Psoas muscle (tissue), 8 donors: ENCODE results near the gene SYNPO2. TPM values are rescaled to one million over a fixed set of nuclear protein-coding genes. Genes with fewer than 3 reads are reported as not detected.

ENCODE experiments used
- ATAC-seq, 4 donors: fragments of 200-7000 bp; cut with Tn5 transposase; one replicate each; pipeline ENCODE4 v1.9.1; 2020; ENCODE audit warnings: moderate library complexity in 3 of 4, mild to moderate bottlenecking in 2 of 4
- DNase-seq, 2 donors: peaks; one replicate each; pipeline ENCODE4 v3.0.0-alpha.2; 2020
- H3K27ac ChIP-seq: fragments of 200-600 bp; one replicate; pipeline ENCODE4 v1.8.0; 2022
- H3K27me3 ChIP-seq, 3 donors: fragments of 200-600 bp in 1 of 3; one replicate each; pipeline versions ENCODE4 v1.6.1 to v1.8.0; 2013 to 2022; ENCODE audit warnings: low read length in 2 of 3, mild to moderate bottlenecking in 2 of 3, moderate library complexity in 1 of 3; ENCODE audit not compliant: insufficient read depth in 3 of 3
- H3K36me3 ChIP-seq, 2 donors: fragments of 200-600 bp in 1 of 2; one replicate each; pipeline versions ENCODE4 v1.6.1 to v1.8.0; 2013 to 2022; ENCODE audit warnings: low read depth in 1 of 2, mild to moderate bottlenecking in 1 of 2, moderate library complexity in 1 of 2; ENCODE audit not compliant: insufficient read depth in 1 of 2
- H3K4me1 ChIP-seq: fragments of 200-600 bp; one replicate; pipeline ENCODE4 v1.8.0; 2022
- H3K4me3 ChIP-seq: fragments of 200-600 bp; one replicate; pipeline ENCODE4 v1.8.0; 2022; ENCODE audit warnings: mild to moderate bottlenecking
- H3K9me3 ChIP-seq: fragments of 200-600 bp; one replicate; pipeline ENCODE4 v1.8.0; 2022
- CTCF ChIP-seq: fragments of 200-600 bp; IDR thresholded peaks from one replicate; pipeline ENCODE4 v1.8.0; 2022; ENCODE audit warnings: antibody characterized with exemption
- WGBS, 3 donors: extraction: QIAGEN DNeasy Blood & Tissue Kit; methylation state at CpG; one replicate each; pipeline versions ENCODE4 v1.1.6 to v1.1.7; 2013; 5-methylcytosine and 5-hydroxymethylcytosine counted together
- intact Hi-C, 2 donors: fragments of 100-400 bp; cut with DNase I; formaldehyde crosslinking; loops; one replicate each; pipeline versions ENCODE4 v1.11.0 to v1.14.2; 2022
- polyA plus RNA-seq, 3 donors: library from polyadenylated mRNA; stranded (reverse); fragments of 200-250 nt; gene quantifications; one replicate each; pipeline ENCODE4 v1.2.3, GENCODE V29; 2013
- total RNA-seq, 4 donors: library from RNA; stranded (reverse); fragmentation: NEBNext Ultra II Directional in 2 of 4; extraction: Animal tissue kit (Norgen Biotek cat#: 25700) in 2 of 4; gene quantifications; one replicate each; pipeline versions ENCODE4 v1.2.1 to v1.2.4, GENCODE V29; 2021 to 2023
- donor health status: healthy with polysubstance abuse.
- donor health status: DM: no; HTN: no; CAD: no; lungs with moderate emphysema.
- donor health status: Bipolar disorder and iron deficiency.
- donor health status: healthy.
- donor health status: DM: yes; HTN: yes; CAD: no.
- donor health status: DM: no; HTN: no; CAD: no.
- donor health status: DM: no; HTN: no; CAD: no.
- donor health status: DM: yes; HTN: yes; CAD: no.

The SYNPO2 gene
- total and polyA plus RNA-seq, 7 donors = 35.7 to 2,858 (median 1,548) TPM

- H3K4me1 ChIP-seq = peaks cover 20% of the 10 kb centered on the region
- intact Hi-C loops = no loop called here
- H3K9me3 ChIP-seq = no peaks in the 10 kb centered on the region
- TF ChIP-seq CTCF = no peak
- H3K4me3 ChIP-seq = no peak overlapping the region
- no peak for ATAC-seq
- no peaks in the 10 kb centered on the region for H3K36me3 ChIP-seq
- WGBS, 3 donors = 94 to 100% (median 96%) methylated on average over 2 of the region's 2 CpGs
- DNase-seq = no peak
- H3K27ac ChIP-seq = no peak overlapping the region
- H3K27me3 ChIP-seq = no peaks in the 10 kb centered on the region
Measured at GRCh38 chr4:119110121-119110520, 221.5 kb downstream of the SYNPO2 start.

Other genes with a start within 250 kb of the SYNPO2 start
- gene METTL14, start 203.5 kb upstream of the SYNPO2 start, total RNA-seq = 10 to 100 TPM; 19.3 to 32.5 (median 21.2) TPM
- gene METTL14, start 203.5 kb upstream of the SYNPO2 start, polyA plus RNA-seq = 10 to 100 TPM in 1 of 3 donors, 1 to 10 TPM in 2; 5.2 to 13.2 (median 6.1) TPM
- 10 to 100 TPM in 1 of 4 donors, 1 to 10 TPM in 3; 5.8 to 13.7 (median 6.3) TPM for gene SEC24D, start 52.7 kb upstream of the SYNPO2 start, total RNA-seq
- 1 to 10 TPM; 2.4 to 5.9 (median 5.5) TPM for gene SEC24D, start 52.7 kb upstream of the SYNPO2 start, polyA plus RNA-seq
- gene MYOZ2, start 247.0 kb downstream of the SYNPO2 start, total RNA-seq = 100 to 1,000 TPM; 137 to 469 (median 301) TPM
- gene MYOZ2, start 247.0 kb downstream of the SYNPO2 start, polyA plus RNA-seq = 100 to 1,000 TPM in 1 of 3 donors, 10 to 100 TPM in 2; 55.1 to 204 (median 61.1) TPM